RWPE1 (cell line): Measurements from ENCODE around the gene NDUFB10.
A peak's percentile ranks its signal among the peaks of the same experiment; 100 is the strongest.

Source experiments
- CTCF ChIA-PET: fragments of 350-600 bp; sonication (Branson Sonifier 250); formaldehyde crosslinking; extraction: SDS; loops from one replicate; lab custom pipeline; 2021; lab: Yijun Ruan, JAX
- POLR2A ChIA-PET: fragments of 400-600 bp; formaldehyde crosslinking; extraction: SDS; loops from one replicate; lab custom pipeline; 2020; ENCODE audit warnings: antibody characterized with exemption; ENCODE audit not compliant: low non-redundant PET; lab: Yijun Ruan, JAX
- DNase-seq: peaks from one replicate; pipeline ENCODE4 v3.0.0; 2012; ENCODE audit warnings: low spot score
- H3K27ac ChIP-seq: fragments of 450-650 bp; 2 replicates; pipeline ENCODE4 v1.5.1; 2017
- TF ChIP-seq, protein P1 (sequence below): fragments of 450-650 bp; conservative IDR thresholded peaks from 2 replicates; pipeline ENCODE4 v1.5.1; 2017; ENCODE audit warnings: low read depth, mild to moderate bottlenecking

Gene NDUFB10

GRCh38 chr16:1914084-1914608 lies 45.2 kb upstream of the NDUFB10 start:
- CTCF ChIA-PET: interaction anchor here (0.7 to 1.0 kb wide), 2 partner anchors 53 to 222 kb away, joined by 3 to 4 read pairs; no protein-coding TSS in a partner anchor
- no peak for DNase-seq
- H3K27ac ChIP-seq: peak overlapping the region; percentile 57; the same call in 1 of the 2 replicates
- TF ChIP-seq, protein P1, sequence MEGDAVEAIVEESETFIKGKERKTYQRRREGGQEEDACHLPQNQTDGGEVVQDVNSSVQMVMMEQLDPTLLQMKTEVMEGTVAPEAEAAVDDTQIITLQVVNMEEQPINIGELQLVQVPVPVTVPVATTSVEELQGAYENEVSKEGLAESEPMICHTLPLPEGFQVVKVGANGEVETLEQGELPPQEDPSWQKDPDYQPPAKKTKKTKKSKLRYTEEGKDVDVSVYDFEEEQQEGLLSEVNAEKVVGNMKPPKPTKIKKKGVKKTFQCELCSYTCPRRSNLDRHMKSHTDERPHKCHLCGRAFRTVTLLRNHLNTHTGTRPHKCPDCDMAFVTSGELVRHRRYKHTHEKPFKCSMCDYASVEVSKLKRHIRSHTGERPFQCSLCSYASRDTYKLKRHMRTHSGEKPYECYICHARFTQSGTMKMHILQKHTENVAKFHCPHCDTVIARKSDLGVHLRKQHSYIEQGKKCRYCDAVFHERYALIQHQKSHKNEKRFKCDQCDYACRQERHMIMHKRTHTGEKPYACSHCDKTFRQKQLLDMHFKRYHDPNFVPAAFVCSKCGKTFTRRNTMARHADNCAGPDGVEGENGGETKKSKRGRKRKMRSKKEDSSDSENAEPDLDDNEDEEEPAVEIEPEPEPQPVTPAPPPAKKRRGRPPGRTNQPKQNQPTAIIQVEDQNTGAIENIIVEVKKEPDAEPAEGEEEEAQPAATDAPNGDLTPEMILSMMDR: no peak
- POLR2A ChIA-PET: interaction anchor here (1.1 kb wide), 1 partner anchor 241 kb away, joined by 3 read pairs; the partner anchor contains the start of gene TRAF7

- DNase-seq: no peak
- peak overlapping the region; percentile 18; the same call in 1 of the 2 replicates for H3K27ac ChIP-seq
- POLR2A ChIA-PET: no interaction called here
- TF ChIP-seq, protein P1: no peak
- CTCF ChIA-PET: interaction anchor here (0.7 to 1.0 kb wide), 2 partner anchors 54 to 223 kb away, joined by 3 to 4 read pairs; no protein-coding TSS in a partner anchor
Observed at GRCh38 chr16:1914988-1915387, 44.4 kb upstream of the NDUFB10 start.

- TF ChIP-seq, protein P1: no peak
- H3K27ac ChIP-seq: no peak overlapping the region
- no peak for DNase-seq
- ChIA-PET POLR2A (no interaction called here), CTCF (interaction anchor here (1.0 to 1.4 kb wide), 2 partner anchors 13 to 14 kb away, joined by 4 read pairs; no protein-coding TSS in a partner anchor)
Observed at GRCh38 chr16:1915732-1916639, 43.4 kb upstream of the NDUFB10 start.

DNA sequence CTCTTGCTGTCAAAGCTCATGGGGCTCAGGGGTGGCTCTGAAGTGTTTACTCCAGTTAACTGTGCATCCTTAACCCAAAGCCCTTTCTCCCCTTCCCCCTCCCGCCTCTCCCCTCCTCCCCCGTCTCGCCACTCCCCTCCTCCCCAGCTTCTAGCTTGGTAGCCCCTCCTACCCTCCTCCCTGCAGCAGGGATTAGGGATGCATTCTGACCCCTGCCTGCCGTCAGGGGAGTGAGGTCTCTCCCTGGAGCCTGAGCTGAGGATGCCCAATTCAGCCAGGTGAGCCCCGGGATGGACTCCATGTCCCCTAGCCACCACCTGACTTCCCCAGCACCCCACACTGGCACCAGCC lies 42.7 kb upstream of the NDUFB10 start:
- ChIA-PET POLR2A (no interaction called here), CTCF (interaction anchor here (0.6 to 1.4 kb wide), 3 partner anchors 12 to 28 kb away, joined by 3 to 4 read pairs (median 4); no protein-coding TSS in a partner anchor)
- no peak for DNase-seq
- H3K27ac ChIP-seq: no peak overlapping the region
- TF ChIP-seq, protein P1: no peak

GRCh38 chr16:1917056-1917664 lies 42.2 kb upstream of the NDUFB10 start:
- no peak for DNase-seq
- H3K27ac ChIP-seq: no peak overlapping the region
- TF ChIP-seq, protein P1: no peak
- POLR2A ChIA-PET: no interaction called here
- CTCF ChIA-PET: interaction anchor here (0.6 to 1.4 kb wide), 2 partner anchors 13 to 27 kb away, joined by 3 to 4 read pairs; no protein-coding TSS in a partner anchor
